ENCODE data around the gene KIAA1217.
A peak's percentile ranks its signal among the peaks of the same experiment; 100 is the strongest.

The KIAA1217 gene

DNA sequence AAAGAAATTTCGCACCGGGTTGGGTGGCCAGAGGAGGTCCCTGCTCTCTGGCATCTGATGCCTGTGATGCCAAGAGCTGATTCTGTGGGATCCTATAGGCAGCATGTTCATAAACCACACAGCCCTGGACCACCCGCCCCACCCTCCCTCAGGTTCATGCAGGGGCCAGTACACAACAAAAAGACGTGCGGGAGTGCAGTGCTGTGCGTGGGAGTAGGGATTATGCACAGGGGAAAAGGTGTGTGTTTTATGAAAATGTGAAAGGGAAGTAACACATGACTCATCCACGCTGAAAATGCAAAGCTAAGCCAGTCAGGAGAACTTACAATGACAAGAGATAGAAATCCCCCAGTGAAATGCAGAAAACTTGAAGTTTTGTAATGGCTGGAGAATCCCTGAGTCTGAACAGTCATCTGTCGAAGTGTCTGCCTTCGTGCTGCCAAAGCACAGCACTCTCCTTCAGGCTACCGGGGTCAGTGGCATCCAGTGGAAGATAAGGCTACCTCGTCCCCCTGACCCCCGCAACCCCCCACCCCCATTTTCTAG lies 1.1 kb downstream of the KIAA1217 start:
- DNase-seq, result peak; percentile 70

DNA sequence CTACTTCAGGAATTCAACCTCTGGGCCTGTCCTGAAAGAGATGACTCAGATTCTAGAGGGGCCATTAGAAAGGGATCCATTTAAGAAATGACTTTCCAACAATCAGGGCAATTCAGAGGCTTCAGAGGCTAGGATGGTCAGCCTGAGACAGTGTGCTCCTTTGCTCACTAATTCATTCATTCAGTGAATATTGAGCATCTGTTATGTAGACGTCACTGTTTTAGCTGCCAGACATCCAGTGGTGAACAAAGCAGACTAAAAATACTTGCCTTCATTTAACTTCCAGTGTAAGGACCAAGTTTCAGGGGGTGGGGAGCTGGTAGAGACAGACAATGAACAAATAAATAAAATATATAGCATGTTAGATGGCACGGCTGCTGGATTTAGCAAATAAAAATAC lies 1.6 kb downstream of the KIAA1217 start:
- no peak for DNase-seq

DNA sequence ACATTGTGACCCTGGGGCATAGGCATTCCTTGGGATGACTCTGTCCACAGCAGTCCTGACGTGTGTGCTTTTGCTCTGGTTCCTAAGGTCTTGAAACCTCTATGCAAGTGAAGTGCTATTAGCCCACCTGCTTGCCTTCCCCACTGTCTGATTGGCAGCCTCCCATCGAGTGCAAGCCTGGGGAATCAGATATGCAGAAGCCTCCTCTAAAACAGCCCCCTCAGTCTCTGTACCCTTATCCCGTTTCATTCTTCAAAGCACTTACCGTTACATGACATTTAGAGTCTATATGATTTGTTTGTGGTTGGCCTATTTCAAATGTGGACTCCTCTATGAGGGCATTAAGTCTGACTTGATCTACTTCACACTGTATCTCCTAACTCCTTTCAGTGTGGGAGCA lies 4.3 kb downstream of the KIAA1217 start:
- no peak for DNase-seq

DNA sequence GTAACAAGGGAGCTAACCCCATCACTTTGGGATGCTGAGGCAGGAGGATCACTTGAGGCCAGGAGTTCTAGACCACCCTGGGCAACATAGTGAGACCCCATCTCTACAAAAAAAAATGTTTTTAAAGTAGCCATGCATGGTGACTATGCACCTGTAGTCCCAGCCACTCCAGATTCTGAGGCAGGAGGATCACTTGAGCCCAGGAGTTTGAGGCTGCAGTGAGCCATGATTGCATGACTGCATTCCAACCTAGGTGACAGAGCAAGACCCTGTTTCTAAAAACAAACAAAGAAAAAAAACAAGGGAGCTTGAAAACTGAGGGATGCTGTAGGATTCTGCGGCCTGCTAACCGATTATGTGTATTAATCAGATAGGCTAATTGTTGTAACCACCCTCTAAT lies 4.9 kb downstream of the KIAA1217 start:
- no peak for DNase-seq

DNA sequence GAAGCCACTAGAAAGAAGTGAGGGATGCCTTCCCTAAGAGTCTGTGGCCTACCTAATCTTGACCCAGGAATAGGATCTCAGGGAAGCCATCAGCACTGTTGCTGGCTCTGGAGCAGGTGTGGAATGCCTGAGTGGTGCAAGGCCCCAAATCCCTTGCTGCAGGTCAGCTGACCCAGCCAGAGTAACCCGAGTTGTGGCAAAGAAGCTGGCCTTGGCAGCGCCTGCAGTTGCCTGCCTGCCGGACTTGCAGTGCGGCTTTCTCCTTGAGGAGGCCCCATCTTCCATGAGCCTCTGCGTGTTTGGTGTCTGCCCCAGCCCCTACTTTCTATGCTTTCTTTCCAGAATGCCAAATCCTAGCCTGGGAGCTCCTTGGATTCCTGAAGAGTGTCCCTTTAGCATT lies 5.8 kb downstream of the KIAA1217 start:
- DNase-seq, result no peak

DNA sequence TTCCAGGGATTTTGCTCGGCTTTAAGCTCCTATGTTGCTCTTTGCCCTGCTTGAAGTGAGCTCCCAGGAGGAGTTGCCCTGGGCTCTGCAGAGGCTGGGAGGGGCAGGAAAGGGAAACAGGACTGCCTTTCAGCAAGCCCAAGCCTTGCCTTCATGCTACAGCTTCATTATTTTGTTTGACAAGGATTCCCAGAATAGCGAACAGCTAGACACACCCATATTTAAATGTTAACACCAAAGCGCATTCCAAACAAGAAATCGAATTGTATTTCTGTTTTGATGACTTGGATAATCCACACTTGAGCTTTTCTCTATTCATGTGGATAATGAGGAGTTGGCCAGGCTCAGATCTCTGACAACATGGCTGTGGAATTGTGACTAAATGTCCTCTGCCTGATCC lies 6.3 kb downstream of the KIAA1217 start:
- no peak for DNase-seq

DNA sequence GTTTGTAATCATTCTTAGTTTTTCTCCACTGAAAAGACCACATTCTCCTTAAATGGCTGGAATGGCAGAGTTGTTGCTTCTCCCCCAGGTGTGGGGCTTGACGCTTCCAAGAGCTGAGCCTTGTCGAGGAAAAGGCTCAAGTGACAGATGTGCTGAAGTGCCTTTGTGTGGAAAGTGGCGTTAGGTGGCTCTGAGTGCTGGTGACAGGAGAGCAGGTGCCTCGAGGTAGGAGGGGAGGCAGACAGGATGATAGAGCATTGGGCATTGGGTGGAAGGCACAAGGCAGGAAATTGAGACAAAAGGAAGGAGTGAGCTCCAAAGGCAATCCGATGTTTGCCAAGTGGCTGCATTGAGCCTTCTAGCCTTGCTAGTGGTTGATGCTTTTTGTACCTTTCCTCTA lies 6.7 kb downstream of the KIAA1217 start:
- DNase-seq, result no peak

DNA sequence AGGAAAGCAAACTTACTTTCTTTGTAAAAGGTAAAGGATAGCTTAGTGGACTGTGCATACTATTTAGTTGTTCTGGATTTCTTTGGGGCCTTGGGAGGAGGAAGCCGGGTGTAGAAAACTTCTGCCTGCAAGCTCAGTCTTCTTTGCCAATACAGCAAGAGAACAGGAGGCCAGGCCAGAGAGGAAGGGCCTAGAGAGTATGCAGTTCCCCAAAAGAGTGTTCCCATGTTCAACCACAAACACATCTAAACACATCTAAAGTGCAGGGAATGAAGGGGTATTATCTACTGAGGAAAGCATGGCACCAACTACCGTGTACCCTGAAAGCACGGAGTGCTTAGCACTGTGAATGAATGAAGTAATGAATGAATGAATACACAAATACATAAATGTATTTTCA lies 11.0 kb downstream of the KIAA1217 start:
- DNase-seq, result no peak

DNA sequence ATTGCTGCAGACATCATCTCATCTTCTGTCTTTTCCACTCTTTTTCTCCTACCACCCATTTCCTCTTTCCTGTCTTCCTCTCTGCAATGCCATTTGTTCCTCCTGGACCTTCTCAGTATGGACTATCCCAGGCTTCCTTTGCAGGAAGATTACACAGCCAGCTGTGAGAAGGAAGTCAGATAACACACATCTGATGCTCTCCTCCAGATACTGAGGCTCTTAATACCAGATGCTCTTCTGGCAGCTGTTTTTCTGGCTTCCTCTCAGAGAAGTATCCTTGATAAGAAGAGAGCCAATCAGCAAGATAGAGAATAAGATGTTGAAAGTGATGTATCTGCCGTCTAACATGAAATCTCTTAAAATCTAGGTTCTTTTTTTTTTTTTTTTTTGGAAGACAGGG lies 14.4 kb downstream of the KIAA1217 start:
- DNase-seq, result no peak

DNA sequence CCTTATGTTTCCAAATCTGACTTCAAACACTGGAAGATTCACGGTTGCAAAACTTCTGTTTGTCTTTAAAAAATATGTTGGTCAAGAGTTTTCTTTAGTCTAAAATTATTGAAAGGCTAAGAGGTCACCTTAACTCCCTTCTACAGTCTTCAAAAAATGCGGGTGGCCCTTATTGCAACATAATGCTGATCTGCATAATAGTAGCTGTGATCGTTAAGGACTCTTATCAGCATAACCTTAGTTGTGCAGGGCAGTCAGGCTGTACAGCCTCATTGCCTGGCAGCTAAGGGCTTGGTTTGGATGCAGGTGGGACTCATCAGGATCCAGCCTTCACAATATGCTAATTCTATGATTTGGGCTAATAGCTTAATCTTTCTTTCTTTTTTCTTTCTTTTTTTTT lies 15.0 kb downstream of the KIAA1217 start:
- DNase-seq, result no peak

DNA sequence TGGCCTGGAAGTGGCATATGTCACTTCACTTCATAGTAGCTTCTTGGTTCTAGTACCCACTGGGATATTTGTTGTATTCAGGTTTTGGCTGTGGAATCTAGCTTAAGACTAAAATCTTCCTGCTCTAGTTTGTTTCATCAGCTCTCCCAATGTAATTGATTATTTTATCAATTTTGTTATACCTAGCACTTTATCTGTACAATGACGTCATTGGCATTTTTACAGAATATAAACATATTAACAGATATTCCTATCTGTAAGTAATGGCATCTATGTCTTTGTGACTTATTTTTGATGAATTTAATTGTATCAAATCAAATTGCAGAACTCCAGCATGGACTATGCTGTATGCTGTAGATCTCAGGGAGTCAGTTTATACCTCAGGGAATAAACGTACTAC lies 19.7 kb downstream of the KIAA1217 start:
- DNase-seq, result no peak

DNA sequence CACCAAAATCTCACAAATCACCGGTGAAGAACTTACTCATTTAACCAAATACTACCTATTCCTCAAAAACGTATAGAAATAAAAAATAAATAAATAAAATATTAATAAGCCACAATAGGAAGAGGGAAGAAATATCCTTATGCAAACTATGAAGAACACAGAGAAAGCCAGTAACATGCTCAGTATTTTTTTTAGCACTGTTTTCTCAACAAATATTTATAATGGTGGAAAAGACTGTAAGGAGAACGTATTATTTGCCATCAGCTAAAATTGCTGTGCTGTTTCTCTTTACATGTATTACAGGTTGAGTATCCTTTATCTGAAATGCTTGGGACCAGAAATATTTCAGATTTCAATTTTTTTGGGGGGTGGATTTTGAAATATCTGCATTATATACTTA lies 21.0 kb downstream of the KIAA1217 start:
- DNase-seq, result no peak

DNA sequence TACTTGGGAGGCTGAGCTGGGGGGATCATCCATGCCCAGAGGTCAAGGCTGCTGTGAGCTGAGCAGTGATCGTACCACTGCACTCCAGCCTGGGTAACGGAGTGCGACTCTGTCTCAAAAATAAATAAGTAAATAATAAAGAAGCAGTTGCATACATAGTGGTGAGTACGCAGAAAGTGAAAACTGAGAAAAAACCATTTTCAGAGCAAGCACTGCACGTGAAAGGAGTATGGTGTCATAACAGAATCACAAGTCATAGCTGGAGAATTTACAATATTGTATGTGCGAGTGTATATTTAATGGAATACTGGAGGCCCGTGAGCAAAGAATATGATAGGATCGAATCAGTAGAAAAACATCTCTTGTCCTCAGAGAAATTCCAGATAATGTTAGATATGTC lies 22.3 kb downstream of the KIAA1217 start:
- no peak for DNase-seq

DNA sequence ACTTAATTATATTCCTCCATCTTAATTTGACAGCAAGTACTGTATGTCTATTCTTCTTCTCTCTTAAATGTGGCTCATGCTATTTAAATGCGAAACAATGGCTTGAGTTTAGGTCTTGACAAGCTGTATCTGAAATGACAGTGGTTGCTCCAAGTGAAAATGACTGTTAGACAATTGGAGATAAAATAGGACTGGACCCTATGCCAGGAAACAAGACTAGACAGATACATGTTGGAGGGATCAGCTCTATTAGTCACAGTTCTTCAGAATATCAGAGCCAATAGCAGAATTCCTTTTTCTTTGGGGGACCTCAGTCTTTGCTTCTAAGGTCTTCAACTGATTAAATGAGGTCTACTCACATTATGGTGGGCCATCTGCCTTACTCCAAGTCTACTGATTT lies 25.8 kb downstream of the KIAA1217 start:
- no peak for DNase-seq

DNA sequence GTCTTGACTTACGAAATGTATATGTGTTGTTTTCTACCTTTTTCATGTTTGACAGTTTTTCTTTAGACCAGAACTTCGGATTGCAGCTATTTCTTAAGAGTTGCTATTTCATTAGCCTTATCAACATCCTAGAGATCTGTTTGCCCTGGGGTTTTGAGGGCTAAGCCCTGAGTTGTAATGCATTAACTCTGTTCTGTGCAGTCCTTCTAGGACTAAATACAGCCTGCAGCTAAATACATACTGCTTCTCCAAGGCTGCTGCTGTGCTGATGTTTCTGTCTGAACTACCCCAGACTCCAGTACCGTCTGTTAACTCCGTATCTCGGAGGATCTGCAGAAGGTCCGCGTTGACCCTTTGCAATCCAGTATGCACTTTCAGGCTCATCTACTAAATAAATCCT lies 26.5 kb downstream of the KIAA1217 start:
- DNase-seq, result no peak

DNA sequence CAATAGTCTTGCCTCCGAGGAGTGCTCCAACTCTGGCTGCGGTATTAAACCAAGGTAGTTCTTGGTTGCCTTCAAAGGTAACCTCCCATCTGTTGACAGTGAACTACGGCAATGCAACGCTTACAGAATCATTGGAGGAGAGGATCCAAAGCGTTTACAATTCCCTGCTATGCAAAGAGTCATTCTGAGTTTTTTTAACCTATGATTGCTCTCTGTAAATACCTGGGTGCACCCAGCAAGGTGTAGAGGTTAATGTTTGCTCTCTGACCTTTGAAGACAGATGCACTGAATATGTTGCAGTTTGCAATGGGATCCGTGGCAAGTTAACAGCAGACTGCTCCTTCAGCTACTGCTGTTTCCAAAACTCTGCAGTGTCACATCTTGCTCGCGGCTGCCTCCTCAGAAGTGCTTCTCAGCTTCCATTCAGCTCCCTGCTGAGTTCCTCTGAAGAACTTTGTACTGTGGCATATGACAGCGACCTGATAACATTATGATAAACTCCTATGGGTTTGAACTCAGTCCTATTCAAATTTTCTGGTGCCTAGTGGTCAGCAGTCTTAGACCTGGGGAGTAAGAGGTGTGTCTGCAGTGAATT lies 29.0 kb downstream of the KIAA1217 start:
- DNase-seq, result no peak

DNA sequence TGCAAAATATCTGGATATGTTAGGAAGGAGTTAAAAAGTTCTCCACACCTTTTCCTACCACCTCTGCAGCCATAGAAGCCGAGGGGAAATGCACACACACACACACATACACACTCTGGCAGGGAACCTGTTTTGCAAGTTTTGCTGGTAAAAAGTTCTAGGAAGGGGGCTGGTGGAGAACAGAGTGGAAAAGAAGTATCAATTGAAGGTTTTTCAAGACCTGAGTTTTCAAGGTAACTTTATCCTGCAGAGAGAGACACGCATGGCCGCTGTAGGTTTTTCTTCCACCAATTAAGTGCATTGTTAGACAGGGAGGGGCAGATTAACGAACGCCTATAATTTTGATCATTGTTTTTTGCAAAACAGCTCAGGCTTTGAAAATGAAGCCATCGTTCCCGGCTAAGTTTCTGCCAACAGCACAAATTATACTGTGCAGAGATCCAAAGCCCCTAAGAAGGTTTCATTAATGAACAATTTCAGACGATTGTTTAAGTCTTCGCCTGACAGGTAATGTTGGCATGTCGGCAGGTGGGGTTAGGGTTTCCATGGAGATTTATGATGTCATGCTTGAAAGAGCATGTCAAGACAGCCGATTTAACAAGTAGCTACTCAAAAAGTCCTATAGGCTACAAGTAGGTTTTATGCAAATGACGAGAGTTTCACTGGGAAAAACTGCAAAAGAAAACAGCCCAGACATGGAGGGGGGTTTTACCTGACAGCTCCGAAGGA lies 29.7 kb downstream of the KIAA1217 start:
- DNase-seq, result no peak

DNA sequence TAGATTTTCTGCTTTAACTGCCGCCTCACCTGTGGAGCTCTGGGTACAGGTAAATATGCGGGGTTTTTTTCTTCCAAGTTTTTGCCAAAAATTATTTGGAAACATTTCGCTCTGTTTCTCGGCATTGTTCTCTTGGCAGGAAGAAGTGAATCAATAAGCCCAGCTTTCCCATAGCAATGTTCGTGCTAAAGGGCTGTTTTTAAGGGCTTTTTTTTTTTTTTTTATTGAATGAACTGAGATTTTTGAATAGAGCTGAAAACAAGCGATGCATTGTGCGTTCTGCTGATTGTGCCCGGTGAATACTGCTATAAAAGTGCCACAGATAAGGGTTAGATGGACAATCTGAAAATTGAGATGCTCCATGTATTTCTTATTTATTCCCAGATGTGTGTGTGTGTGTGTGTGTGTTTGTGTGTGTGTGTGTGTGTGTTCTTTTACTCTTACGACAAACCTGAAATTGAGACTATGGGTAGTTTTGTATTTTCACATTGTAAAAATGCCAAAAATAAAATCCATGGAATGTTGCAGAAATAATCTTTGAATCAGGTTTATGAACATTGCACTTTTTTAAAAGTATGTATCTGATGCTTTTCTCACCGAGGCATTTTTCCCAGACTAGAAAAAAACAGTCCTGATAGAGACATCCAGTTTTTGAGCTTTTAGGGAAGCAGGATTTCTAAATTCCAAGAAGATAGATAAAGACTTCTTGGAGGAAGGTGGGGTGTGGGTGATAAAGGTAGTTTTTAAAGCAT lies 30.5 kb downstream of the KIAA1217 start:
- no peak for DNase-seq

DNA sequence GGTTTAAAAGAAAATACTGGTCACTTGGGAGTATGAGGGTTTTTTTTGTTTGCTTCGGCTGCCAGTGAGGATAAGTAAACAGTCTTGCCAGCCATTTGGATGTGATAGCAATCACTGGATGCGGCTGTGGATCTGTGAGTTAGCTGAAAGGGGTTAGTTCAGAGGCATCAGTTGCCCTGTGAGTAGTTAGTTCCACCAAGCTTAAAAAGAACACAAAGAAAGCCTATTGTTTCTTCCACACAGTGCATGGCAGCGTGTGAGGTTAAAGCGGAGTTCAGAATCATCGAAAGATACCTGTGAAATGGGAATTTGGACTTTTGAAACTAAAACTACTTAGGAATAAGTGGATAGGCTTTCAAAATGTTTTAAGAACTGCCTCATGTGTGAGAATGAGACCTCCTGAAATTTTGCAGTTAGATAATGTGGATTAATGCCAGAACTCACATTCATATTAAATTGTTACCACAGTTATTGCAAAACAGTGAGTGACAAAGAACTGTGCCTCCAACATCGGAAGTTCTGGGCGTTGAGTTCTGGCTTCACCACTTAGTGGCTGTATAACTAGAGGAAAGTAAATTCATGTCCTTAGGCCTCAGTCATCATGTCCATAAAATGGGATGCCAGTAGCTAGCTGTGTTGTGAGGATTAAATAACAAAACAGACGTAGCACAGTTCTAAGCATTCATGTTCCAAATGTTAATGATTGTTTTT lies 31.3 kb downstream of the KIAA1217 start:
- no peak for DNase-seq

DNA sequence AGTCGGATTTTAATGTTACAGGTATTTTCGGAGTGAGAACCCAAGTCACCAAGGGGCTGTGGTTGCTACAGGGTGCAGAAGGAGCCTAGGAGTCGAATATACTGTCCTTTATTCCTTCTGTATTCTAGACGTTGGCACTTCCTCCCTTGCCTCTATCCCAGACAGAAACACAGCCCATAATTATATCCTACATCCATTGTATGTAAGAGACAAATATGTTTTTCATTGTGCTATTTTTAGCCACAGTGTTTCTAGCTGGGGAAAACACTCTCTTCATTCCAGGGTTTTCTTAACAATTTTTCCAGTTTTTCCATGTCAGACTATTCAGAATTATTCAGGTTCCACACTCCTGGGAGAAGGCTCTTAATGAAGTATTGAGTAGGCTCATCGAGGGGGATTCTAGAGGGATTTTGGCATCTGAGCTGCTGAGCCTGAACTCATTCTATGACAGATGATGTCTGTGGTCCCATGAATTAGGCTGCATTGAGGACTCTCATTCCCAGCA lies 32.6 kb downstream of the KIAA1217 start:
- no peak for DNase-seq

DNA sequence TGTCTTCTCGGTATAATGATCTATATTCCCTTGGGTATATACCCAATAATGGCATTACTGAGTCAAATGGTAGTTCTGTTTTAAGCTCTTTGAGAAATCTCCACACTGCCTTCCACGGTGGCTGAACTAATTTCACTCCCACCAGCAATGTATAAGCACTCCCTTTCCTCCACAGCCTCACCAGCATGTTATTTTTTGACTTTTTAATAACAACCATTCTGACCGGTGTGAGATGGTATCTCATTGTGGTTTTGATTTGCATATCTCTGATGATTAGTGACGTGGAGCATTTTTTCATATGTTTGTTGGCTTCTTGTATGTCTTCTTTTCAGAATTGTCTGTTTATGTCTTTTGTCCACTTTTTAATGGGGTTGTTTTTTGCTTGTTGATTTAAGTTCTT lies 33.6 kb downstream of the KIAA1217 start:
- DNase-seq, result no peak

DNA sequence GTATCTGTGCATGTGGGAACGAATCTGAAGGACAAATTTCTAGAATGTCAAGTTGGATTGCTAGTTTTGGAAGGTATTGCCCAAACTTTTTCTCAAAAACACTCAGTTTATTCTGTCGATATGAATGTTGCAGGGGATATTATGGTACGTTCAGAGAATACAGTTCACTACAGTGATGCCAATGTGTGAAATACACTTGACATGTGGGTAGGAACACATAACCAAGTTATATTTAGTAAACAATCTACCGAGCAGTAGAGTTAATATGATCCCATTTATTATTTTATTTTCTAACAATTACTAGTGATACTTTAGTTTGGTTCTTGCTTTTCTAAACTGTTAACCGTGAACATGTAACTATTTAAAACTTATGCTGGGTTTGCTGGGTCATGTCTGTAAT lies 37.4 kb downstream of the KIAA1217 start:
- DNase-seq, result no peak

DNA sequence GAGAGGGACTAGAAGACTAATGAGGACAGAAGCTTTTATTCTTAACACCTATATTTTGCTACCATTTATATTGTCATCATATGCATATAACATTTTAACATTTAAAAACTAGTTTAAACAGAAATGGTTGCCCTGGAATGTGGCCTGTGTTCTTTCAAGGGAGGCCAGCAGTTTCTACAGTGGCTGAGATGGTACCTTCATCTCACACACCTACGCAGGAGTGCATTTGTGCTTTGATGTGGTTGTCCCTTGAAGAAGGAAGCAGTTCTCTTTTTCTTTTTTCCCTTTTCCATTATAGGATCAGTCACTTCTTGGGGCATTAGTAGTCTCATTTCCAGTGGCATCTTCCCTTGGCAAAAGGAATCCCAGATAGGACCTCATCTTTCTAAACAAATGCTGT lies 38.9 kb downstream of the KIAA1217 start:
- DNase-seq, result no peak

Data from activated CD4-positive, alpha-beta T cell treated with anti-CD3 and anti-CD28 coated beads for 48 hours (primary cell).